H7 (cell line): ENCODE measurements around the gene RGR. TPM values are rescaled to one million over a fixed set of nuclear protein-coding genes. Genes with fewer than 3 reads are reported as not detected.
A peak's percentile ranks its signal among the peaks of the same experiment; 100 is the strongest.

Source experiments
- DNase-seq: peaks from one replicate; pipeline ENCODE4 v3.0.0; 2012
- H3K27me3 ChIP-seq: 2 replicates; pipeline ENCODE4 v1.6.0; 2011; ENCODE audit warnings: mild to moderate bottlenecking, low read length; ENCODE audit not compliant: control insufficient read depth, insufficient read depth
- H3K36me3 ChIP-seq: replicated peaks from 2 replicates; pipeline ENCODE4 v1.5.1; 2011; ENCODE audit warnings: low read length; ENCODE audit not compliant: control insufficient read depth, insufficient read depth
- H3K4me3 ChIP-seq: 2 replicates; pipeline ENCODE4 v1.5.1; 2011; ENCODE audit warnings: low read depth, mild to moderate bottlenecking, control low read depth, low read length, moderate library complexity; ENCODE audit not compliant: insufficient read depth
- total RNA-seq: library from RNA; depleted of rRNA; stranded (reverse); fragments of >200 nt; shearing (Covaris generic); gene quantifications from 2 replicates; pipeline ENCODE4 v1.2.3, GENCODE V29; 2014; rRNA removed

Gene RGR
- total RNA-seq: not detected in 2 replicates

GRCh38 chr10:84244651-84245270 lies at the start of gene RGR:
TSS of gene RGR (plus strand) at chr10:84245053. CDS start at chr10:84245091, 38 bp downstream.
- Histone ChIP-seq H3K4me3 (no peak within 1 kb of the TSS), H3K36me3 (no peaks in the 10 kb centered on the region), H3K27me3 (no peaks in the 10 kb centered on the region; the same call in 1 of the 2 replicates)
- DNase-seq: no peak

- peaks cover 45% of the 10 kb centered on the region for H3K27me3 ChIP-seq
- H3K36me3 ChIP-seq: no peaks in the 10 kb centered on the region; the same call in 1 of the 2 replicates
- no peak for DNase-seq
- H3K4me3 ChIP-seq: no peak overlapping the region
These were observed 48.8 kb upstream of the RGR start for GRCh38 chr10:84196083-84196482.

- no peaks in the 10 kb centered on the region; the same call in 1 of the 2 replicates for H3K36me3 ChIP-seq
- no peak overlapping the region for H3K4me3 ChIP-seq
- H3K27me3 ChIP-seq: peaks cover 45% of the 10 kb centered on the region
- no peak for DNase-seq
These were observed 47.9 kb upstream of the RGR start for GRCh38 chr10:84196941-84197340.

- no peaks in the 10 kb centered on the region; the same call in 1 of the 2 replicates for H3K36me3 ChIP-seq
- H3K27me3 ChIP-seq: peaks cover 45% of the 10 kb centered on the region
- DNase-seq: no peak
- no peak overlapping the region for H3K4me3 ChIP-seq
These were observed 47.2 kb upstream of the RGR start for GRCh38 chr10:84197643-84198042.

- peaks cover 40% of the 10 kb centered on the region for H3K27me3 ChIP-seq
These were observed 46.5 kb upstream of the RGR start for GRCh38 chr10:84198206-84198915.

GRCh38 chr10:84200537-84201243 lies 44.2 kb upstream of the RGR start:
- DNase-seq: no peak
- Histone ChIP-seq H3K4me3 (no peak overlapping the region), H3K27me3 (peaks cover 17% of the 10 kb centered on the region), H3K36me3 (no peaks in the 10 kb centered on the region; the same call in 1 of the 2 replicates)

More at GRCh38 chr10:84198206-84198915, 46.5 kb upstream of the RGR start:
- Histone ChIP-seq H3K4me3 (no peak overlapping the region), H3K36me3 (no peaks in the 10 kb centered on the region; the same call in 1 of the 2 replicates)
- DNase-seq: no peak

- no peaks in the 10 kb centered on the region; the same call in 1 of the 2 replicates for H3K36me3 ChIP-seq
- DNase-seq: peak; percentile 74
- peaks cover 12% of the 10 kb centered on the region for H3K27me3 ChIP-seq
- no peak overlapping the region for H3K4me3 ChIP-seq
These were observed 43.6 kb upstream of the RGR start for GRCh38 chr10:84201244-84201606.

GRCh38 chr10:84201682-84202081 lies 43.2 kb upstream of the RGR start:
- Histone ChIP-seq H3K27me3 (peaks cover 7% of the 10 kb centered on the region), H3K4me3 (no peak overlapping the region), H3K36me3 (no peaks in the 10 kb centered on the region; the same call in 1 of the 2 replicates)
- DNase-seq: no peak

- Histone ChIP-seq H3K36me3 (no peaks in the 10 kb centered on the region), H3K27me3 (peaks cover 2% of the 10 kb centered on the region; the same call in 1 of the 2 replicates), H3K4me3 (no peak overlapping the region)
- DNase-seq: peak; percentile 61
These were observed 42.5 kb upstream of the RGR start for GRCh38 chr10:84202349-84202748.

- Histone ChIP-seq H3K27me3 (no peaks in the 10 kb centered on the region), H3K36me3 (no peaks in the 10 kb centered on the region), H3K4me3 (no peak overlapping the region)
- peak; percentile 89 for DNase-seq
These were observed 40.7 kb upstream of the RGR start for GRCh38 chr10:84204122-84204521.

- Histone ChIP-seq H3K27me3 (no peaks in the 10 kb centered on the region), H3K4me3 (no peak overlapping the region), H3K36me3 (no peaks in the 10 kb centered on the region)
- no peak for DNase-seq
These were observed 40.2 kb upstream of the RGR start for GRCh38 chr10:84204610-84205009.

GRCh38 chr10:84205049-84205852 lies 39.6 kb upstream of the RGR start:
- peak; percentile 86 for DNase-seq

GRCh38 chr10:84205853-84206525 lies 38.9 kb upstream of the RGR start:
- no peaks in the 10 kb centered on the region for H3K36me3 ChIP-seq
- DNase-seq: no peak
- H3K4me3 ChIP-seq: no peak overlapping the region
- no peaks in the 10 kb centered on the region for H3K27me3 ChIP-seq

More at GRCh38 chr10:84205049-84205852, 39.6 kb upstream of the RGR start:
- Histone ChIP-seq H3K36me3 (no peaks in the 10 kb centered on the region), H3K4me3 (no peak overlapping the region), H3K27me3 (no peaks in the 10 kb centered on the region)

- H3K36me3 ChIP-seq: no peaks in the 10 kb centered on the region
- no peaks in the 10 kb centered on the region for H3K27me3 ChIP-seq
- H3K4me3 ChIP-seq: no peak overlapping the region
- DNase-seq: no peak
These were observed 36.8 kb upstream of the RGR start for GRCh38 chr10:84208023-84208422.
